IPS DF 4.7 (cell line): ENCODE results near the gene RANBP1.
"Not testable (repeated sequence)": the region's sequence is repeated elsewhere in the genome, so short reads cannot be mapped to it uniquely, and the experiment has no call there.

ENCODE experiments used
- DNase-seq: peaks from one replicate; pipeline ENCODE4 v3.0.0-alpha.2; 2013; ENCODE audit warnings: low spot score; ENCODE audit errors: extremely low read depth

Gene RANBP1

GRCh38 chr22:20149257-20150250 is 33.6 kb downstream of the RANBP1 start:
- no peak for DNase-seq

GRCh38 chr22:20150381-20151275 is 34.7 kb downstream of the RANBP1 start, which contains the start of gene CCDC188:
CCDC188 (minus strand) TSS chr22:20151055; CDS start chr22:20150986, 69 bp downstream.
- no peak for DNase-seq

GRCh38 chr22:20151276-20151588 is 35.3 kb downstream of the RANBP1 start:
- no peak for DNase-seq

GRCh38 chr22:20152464-20152890 is 36.6 kb downstream of the RANBP1 start:
- DNase-seq: no peak

- no peak for DNase-seq
Measured at GRCh38 chr22:20153945-20154344, 38.0 kb downstream of the RANBP1 start.

- DNase-seq: no peak
Measured at GRCh38 chr22:20154602-20155187, 38.8 kb downstream of the RANBP1 start.

- no peak for DNase-seq
Measured at GRCh38 chr22:20155330-20156041, 39.6 kb downstream of the RANBP1 start.

- no peak for DNase-seq
Measured at GRCh38 chr22:20156042-20156389, 40.1 kb downstream of the RANBP1 start.

- DNase-seq: peak; percentile 53
Measured at GRCh38 chr22:20156611-20157429, 40.9 kb downstream of the RANBP1 start.

- no peak for DNase-seq
Measured at GRCh38 chr22:20157430-20158183, 41.7 kb downstream of the RANBP1 start.

- DNase-seq: no peak
Measured at GRCh38 chr22:20158391-20159036, 42.6 kb downstream of the RANBP1 start.

GRCh38 chr22:20159076-20159475 is 43.2 kb downstream of the RANBP1 start:
- DNase-seq: no peak

GRCh38 chr22:20159531-20159930 is 43.6 kb downstream of the RANBP1 start:
- DNase-seq: not testable (repeated sequence)

GRCh38 chr22:20160041-20160440 is 44.1 kb downstream of the RANBP1 start:
- no peak for DNase-seq

- no peak for DNase-seq
Measured at GRCh38 chr22:20164863-20165262, 49.0 kb downstream of the RANBP1 start.

GRCh38 chr22:20165421-20165820 is 49.5 kb downstream of the RANBP1 start:
- no peak for DNase-seq

GRCh38 chr22:20165913-20166312 is 50.0 kb downstream of the RANBP1 start:
- no peak for DNase-seq

GRCh38 chr22:20166703-20167102 is 50.8 kb downstream of the RANBP1 start:
- no peak for DNase-seq
